Pancreas (tissue), 10 donors: Measurements from ENCODE around the gene HLX. TPM values are rescaled to one million over a fixed set of nuclear protein-coding genes. Genes with fewer than 3 reads are reported as not detected.

Source experiments
- ATAC-seq, 4 donors: fragments of 200-7000 bp; cut with Tn5 transposase; one replicate each; pipeline versions ENCODE4 v1.8.0 to v1.9.1; 2020; ENCODE audit warnings: mild to moderate bottlenecking in 4 of 4, moderate library complexity in 4 of 4
- DNase-seq, 6 donors: peaks; one replicate each; pipeline ENCODE4 v3.0.0-alpha.2; 2020
- FAIRE-seq: peaks from 2 replicates; lab custom pipeline; 2012; peaks lifted over from hg19 to GRCh38; lab: Jason Lieb, UNC
- H3K27ac ChIP-seq, 4 donors: fragments of 200-600 bp; sonication (generic); 1 replicate in 3 of 4; 2 replicates in 1 of 4; pipeline versions ENCODE4 v1.5.0 to v1.8.0; 2020
- H3K27me3 ChIP-seq, 4 donors: fragments of 200-600 bp; one replicate each; pipeline ENCODE4 v1.8.0; 2021
- H3K36me3 ChIP-seq, 3 donors: fragments of 200-600 bp; sonication (generic) in 1 of 3; one replicate each; pipeline versions ENCODE4 v1.5.0 to v1.8.0; 2020 to 2021
- H3K4me1 ChIP-seq, 3 donors: fragments of 200-600 bp; one replicate each; pipeline ENCODE4 v1.8.0; 2021
- H3K4me3 ChIP-seq, 4 donors: fragments of 200-600 bp; sonication (generic) in 2 of 4; one replicate each; pipeline versions ENCODE4 v1.5.0 to v1.8.0; 2020 to 2021
- H3K9me3 ChIP-seq, 4 donors: fragments of 200-600 bp; one replicate each; pipeline ENCODE4 v1.8.0; 2021
- CTCF ChIP-seq, 4 donors: fragments of 200-600 bp; sonication (generic) in 3 of 4; IDR thresholded peaks; one replicate each; pipeline versions ENCODE4 v1.5.0 to v1.8.0; 2021; ENCODE audit warnings: antibody characterized with exemption in 4 of 4
- WGBS, 2 donors: extraction: QIAGEN DNeasy Blood & Tissue Kit; methylation state at CpG; one replicate each; pipeline ENCODE4 v1.1.7; 2013; 5-methylcytosine and 5-hydroxymethylcytosine counted together
- intact Hi-C, 3 donors: fragments of 100-400 bp; cut with DNase I; formaldehyde crosslinking; loops; one replicate each; pipeline versions ENCODE4 v1.11.1 to v1.14.2; 2022
- polyA plus RNA-seq, 2 donors: library from polyadenylated mRNA; stranded (reverse); fragments of 200-250 nt; gene quantifications; one replicate each; pipeline ENCODE4 v1.2.3, GENCODE V29; 2013
- total RNA-seq, 6 donors: library from RNA; stranded (reverse); fragmentation: NEBNext Ultra II Directional in 4 of 6; extraction: Animal tissue kit (Norgen Biotek cat#: 25700) in 4 of 6; gene quantifications; one replicate each; pipeline versions ENCODE4 v1.2.1 to v1.2.4, GENCODE V29; 2021 to 2023
- donor health status: healthy with polysubstance abuse.
- donor health status: DM: no; HTN: no; CAD: no; lungs with moderate emphysema.
- donor health status: DM: no; HTN: no; CAD: no.
- donor health status: control.
- donor health status: control.
- donor health status: Bipolar disorder and iron deficiency.
- donor health status: DM: yes; HTN: yes; CAD: no.
- donor health status: DM: no; HTN: no; CAD: no.
- donor health status: DM: no; HTN: no; CAD: no.
- donor health status: DM: yes; HTN: yes; CAD: no.

HLX gene
- total and polyA plus RNA-seq, 8 donors = 0.74 to 5.9 (median 2.5) TPM

DNA sequence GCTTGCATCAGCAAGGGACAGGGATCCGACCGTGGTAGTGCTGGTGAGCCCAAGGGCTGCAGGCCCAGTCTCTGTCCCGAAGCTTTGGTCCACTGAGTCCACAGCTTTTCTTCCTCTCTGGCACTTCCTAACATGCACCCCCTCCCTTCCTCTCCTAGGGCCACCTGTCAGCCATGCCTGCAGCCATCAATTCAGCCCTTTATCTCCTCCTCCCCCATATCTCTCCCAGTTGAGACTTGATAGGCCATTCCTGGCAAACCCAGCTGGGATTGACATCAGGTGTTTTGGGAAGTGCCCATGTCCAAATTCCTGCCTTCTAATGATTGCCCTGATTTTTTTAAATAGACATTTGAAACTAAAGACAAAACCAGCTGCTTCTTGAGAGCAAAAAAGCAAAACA, 25.6 kb downstream of the HLX start:
- 89 to 93% methylated on average over 3 of the region's 3 CpGs for WGBS, 2 donors
- Histone ChIP-seq H3K36me3 (no peaks in the 10 kb centered on the region), H3K27me3 (no peaks in the 10 kb centered on the region), H3K4me3 (no peak overlapping the region), H3K4me1 (no peaks in the 10 kb centered on the region), H3K9me3 (no peaks in the 10 kb centered on the region), H3K27ac (no peak overlapping the region)
- TF ChIP-seq CTCF (IDR thresholded peaks at IDR 0.05) = no peak
- intact Hi-C loops = loop anchor here in 2 of 3 donors (10.0 kb wide), 2 partner anchors 300 to 1550 kb away; no protein-coding TSS in a partner anchor
- ATAC-seq (no peak), DNase-seq (no peak), FAIRE-seq (no peak)

- Histone ChIP-seq H3K36me3 (no peaks in the 10 kb centered on the region), H3K9me3 (no peaks in the 10 kb centered on the region), H3K4me1 (no peaks in the 10 kb centered on the region), H3K4me3 (no peak overlapping the region), H3K27ac (no peak overlapping the region), H3K27me3 (no peaks in the 10 kb centered on the region)
- intact Hi-C loops = loop anchor here in 2 of 3 donors (10.0 kb wide), 2 partner anchors 299 to 1549 kb away; no protein-coding TSS in a partner anchor
- WGBS, 2 donors = 45 to 47% methylated on average over 5 of the region's 5 CpGs
- no peak for FAIRE-seq
- ATAC-seq = no peak
- TF ChIP-seq CTCF (IDR thresholded peaks at IDR 0.05) = no peak
- DNase-seq = no peak
Observed at GRCh38 chr1:220905650-220906560, 26.7 kb downstream of the HLX start.

GRCh38 chr1:220906561-220907334, 27.5 kb downstream of the HLX start:
- intact Hi-C loops = loop anchor here in 2 of 3 donors (10.0 kb wide), 2 partner anchors 298 to 1548 kb away; no protein-coding TSS in a partner anchor
- no peak overlapping the region for H3K4me3 ChIP-seq
- H3K27me3 ChIP-seq = no peaks in the 10 kb centered on the region
- H3K4me1 ChIP-seq = no peaks in the 10 kb centered on the region
- WGBS, 2 donors = 66 to 68% methylated on average over 2 of the region's 2 CpGs
- FAIRE-seq (no peak), DNase-seq (no peak), ATAC-seq (no peak)
- TF ChIP-seq CTCF (IDR thresholded peaks at IDR 0.05) = no peak
- no peaks in the 10 kb centered on the region for H3K36me3 ChIP-seq
- H3K9me3 ChIP-seq = no peaks in the 10 kb centered on the region
- H3K27ac ChIP-seq = no peak overlapping the region

- H3K27me3 ChIP-seq = no peaks in the 10 kb centered on the region
- TF ChIP-seq CTCF (IDR thresholded peaks at IDR 0.05) = peak in 3 of 4 donors; percentile 33 to 44 (median 40)
- ATAC-seq (peak; percentile 43 to 85 (median 71)), FAIRE-seq (peak; percentile 23), DNase-seq (no peak)
- intact Hi-C loops = loop anchor here in 2 of 3 donors (10.0 kb wide), 2 partner anchors 296 to 1546 kb away; no protein-coding TSS in a partner anchor
- H3K36me3 ChIP-seq = no peaks in the 10 kb centered on the region
- H3K9me3 ChIP-seq = no peaks in the 10 kb centered on the region
- no peaks in the 10 kb centered on the region for H3K4me1 ChIP-seq
- no peak overlapping the region for H3K27ac ChIP-seq
- no peak overlapping the region for H3K4me3 ChIP-seq
- 18 to 23% methylated on average over 2 of the region's 2 CpGs for WGBS, 2 donors
Observed at GRCh38 chr1:220908757-220909156, 29.5 kb downstream of the HLX start.
